Activated T-helper 1 cell treated with anti-CD3 and anti-CD28 coated beads, Interleukin-12 subunit alpha, Interleukin-12 subunit beta, Interleukin-2, Interleukin-4 antibody, amounts not matched to agents 30 ng/mL and 10 ng/mL and 1 ng/mL, durations not matched to agents 14 hours and 24 hours and 36 hours (primary cell): ENCODE results near the gene ERGIC1. TPM values are rescaled to one million over a fixed set of nuclear protein-coding genes. Genes with fewer than 3 reads are reported as not detected.

Source experiments
- DNase-seq: peaks from one replicate; pipeline ENCODE4 v3.0.0; 2021; ENCODE audit warnings: low spot score
- H3K27ac Mint-ChIP-seq: one replicate; pipeline ENCODE4 v1.8.0; 2021; ENCODE audit warnings: mild to moderate bottlenecking, mixed read lengths
- H3K27me3 Mint-ChIP-seq: one replicate; pipeline ENCODE4 v1.8.0; 2022; ENCODE audit warnings: mild to moderate bottlenecking, moderate library complexity, mixed read lengths; ENCODE audit not compliant: insufficient read depth
- H3K36me3 Mint-ChIP-seq: one replicate; pipeline ENCODE4 v1.8.0; 2021; ENCODE audit warnings: low read depth, mixed read lengths
- H3K4me1 Mint-ChIP-seq: one replicate; pipeline ENCODE4 v1.8.0; 2021; ENCODE audit warnings: low read depth, mixed read lengths
- H3K4me3 Mint-ChIP-seq: one replicate; pipeline ENCODE4 v1.8.0; 2021; ENCODE audit warnings: mild to moderate bottlenecking, moderate library complexity, mixed read lengths
- H3K9me3 Mint-ChIP-seq: one replicate; pipeline ENCODE4 v1.8.0; 2021; ENCODE audit warnings: mixed read lengths
- intact Hi-C: fragments of 100-400 bp; cut with micrococcal nuclease; formaldehyde crosslinking; loops from one replicate; pipeline ENCODE4 v1.15.1; 2024
- total RNA-seq: library from RNA; stranded (reverse); gene quantifications from 2 replicates; pipeline ENCODE4 v1.2.3, GENCODE V29; 2022

Gene ERGIC1
- total RNA-seq, 1 donor from 2014 or later, result 47.4 TPM

GRCh38 chr5:172881691-172882370, 47.8 kb downstream of the ERGIC1 start:
- H3K36me3 Mint-ChIP-seq, result peaks cover 2% of the 10 kb centered on the region
- no peak overlapping the region for H3K4me3 Mint-ChIP-seq
- H3K4me1 Mint-ChIP-seq, result peaks cover 7% of the 10 kb centered on the region
- DNase-seq, result no peak
- intact Hi-C loops, result no loop called here
- H3K27me3 Mint-ChIP-seq, result no peaks in the 10 kb centered on the region
- no peaks in the 10 kb centered on the region for H3K9me3 Mint-ChIP-seq
- H3K27ac Mint-ChIP-seq, result no peak overlapping the region

GRCh38 chr5:172883066-172883465, 49.0 kb downstream of the ERGIC1 start:
- no peak for DNase-seq
- Mint-ChIP-seq H3K36me3 (peaks cover 2% of the 10 kb centered on the region), H3K4me3 (no peak overlapping the region), H3K4me1 (peaks cover 7% of the 10 kb centered on the region), H3K9me3 (no peaks in the 10 kb centered on the region), H3K27me3 (no peaks in the 10 kb centered on the region), H3K27ac (no peak overlapping the region)
- intact Hi-C loops, result no loop called here

- H3K36me3 Mint-ChIP-seq, result peaks cover 4% of the 10 kb centered on the region
- intact Hi-C loops, result no loop called here
- H3K4me1 Mint-ChIP-seq, result peaks cover 7% of the 10 kb centered on the region
- H3K4me3 Mint-ChIP-seq, result no peak overlapping the region
- H3K27me3 Mint-ChIP-seq, result no peaks in the 10 kb centered on the region
- H3K27ac Mint-ChIP-seq, result no peak overlapping the region
- DNase-seq, result no peak
- no peaks in the 10 kb centered on the region for H3K9me3 Mint-ChIP-seq
These were observed 51.7 kb downstream of the ERGIC1 start for GRCh38 chr5:172885597-172886340.

DNA sequence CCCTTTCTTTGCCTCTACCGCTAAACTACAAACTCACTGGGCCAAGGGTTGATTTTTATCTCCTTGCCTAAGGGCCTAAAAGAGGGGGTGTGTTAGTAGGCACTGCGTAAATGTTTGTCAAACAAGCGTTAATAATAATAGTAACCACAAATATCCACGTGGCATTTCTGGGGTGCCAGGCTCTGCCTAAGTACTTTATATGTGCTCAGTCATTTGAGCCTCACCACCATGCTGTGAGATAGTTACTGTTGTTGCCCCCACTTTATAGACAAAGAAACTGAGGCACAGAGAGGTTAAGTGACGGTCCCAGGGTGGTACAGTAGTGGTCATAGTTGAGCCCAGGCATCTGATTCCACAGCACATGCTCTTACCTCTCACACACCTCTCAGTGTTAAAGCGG, 52.4 kb downstream of the ERGIC1 start:
- Mint-ChIP-seq H3K27ac (no peak overlapping the region), H3K9me3 (no peaks in the 10 kb centered on the region), H3K4me3 (no peak overlapping the region), H3K27me3 (no peaks in the 10 kb centered on the region), H3K36me3 (peaks cover 4% of the 10 kb centered on the region), H3K4me1 (peaks cover 7% of the 10 kb centered on the region)
- intact Hi-C loops, result no loop called here
- no peak for DNase-seq

- Mint-ChIP-seq H3K4me3 (no peak overlapping the region), H3K4me1 (peaks cover 1% of the 10 kb centered on the region), H3K36me3 (peaks cover 2% of the 10 kb centered on the region), H3K9me3 (no peaks in the 10 kb centered on the region), H3K27ac (no peak overlapping the region), H3K27me3 (no peaks in the 10 kb centered on the region)
- intact Hi-C loops, result no loop called here
- DNase-seq, result no peak
These were observed 53.0 kb downstream of the ERGIC1 start for GRCh38 chr5:172886974-172887501.

- H3K4me3 Mint-ChIP-seq, result no peak overlapping the region
- no peak for DNase-seq
- intact Hi-C loops, result no loop called here
- H3K4me1 Mint-ChIP-seq, result no peaks in the 10 kb centered on the region
- no peaks in the 10 kb centered on the region for H3K9me3 Mint-ChIP-seq
- no peak overlapping the region for H3K27ac Mint-ChIP-seq
- peaks cover 2% of the 10 kb centered on the region for H3K36me3 Mint-ChIP-seq
- H3K27me3 Mint-ChIP-seq, result no peaks in the 10 kb centered on the region
These were observed 53.6 kb downstream of the ERGIC1 start for GRCh38 chr5:172887692-172888091.

GRCh38 chr5:172890659-172891058, 56.6 kb downstream of the ERGIC1 start:
- no peak for DNase-seq
- peaks cover 2% of the 10 kb centered on the region for H3K36me3 Mint-ChIP-seq
- H3K4me1 Mint-ChIP-seq, result no peaks in the 10 kb centered on the region
- intact Hi-C loops, result no loop called here
- H3K9me3 Mint-ChIP-seq, result no peaks in the 10 kb centered on the region
- no peaks in the 10 kb centered on the region for H3K27me3 Mint-ChIP-seq
- no peak overlapping the region for H3K27ac Mint-ChIP-seq
- H3K4me3 Mint-ChIP-seq, result no peak overlapping the region

DNA sequence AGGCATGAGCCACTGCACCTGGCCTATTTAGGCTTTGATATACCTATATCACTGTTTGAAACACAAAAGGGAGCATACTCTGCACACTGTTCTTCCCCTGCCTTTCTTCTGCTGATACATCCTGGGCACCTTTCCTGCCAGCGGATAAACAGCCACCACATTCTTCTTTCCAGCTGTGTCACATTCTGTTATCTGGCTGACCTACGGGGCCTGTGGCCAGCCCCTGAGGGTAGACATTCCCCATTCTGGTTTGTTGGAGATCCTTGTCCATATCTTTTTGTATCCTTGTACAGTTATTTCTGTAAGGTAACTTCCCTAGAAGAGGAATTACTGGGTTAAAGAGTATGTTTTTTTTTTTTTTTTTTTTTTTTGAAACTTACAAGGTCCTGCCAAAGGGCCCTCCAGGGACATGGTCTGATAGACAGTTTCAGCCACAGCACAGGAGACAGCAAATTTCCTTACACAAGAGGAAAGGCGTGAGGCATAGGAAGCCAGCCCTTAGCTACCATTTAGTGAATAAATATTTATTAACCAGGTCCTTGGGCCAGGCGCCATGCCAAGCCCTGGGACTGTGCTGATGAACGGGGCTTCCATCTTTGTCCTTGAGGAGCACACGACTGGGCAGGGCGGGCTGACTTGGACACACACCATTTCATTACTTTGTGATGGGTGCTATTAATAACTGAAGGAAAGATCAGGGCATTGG, 57.8 kb downstream of the ERGIC1 start:
- Mint-ChIP-seq H3K27ac (no peak overlapping the region), H3K4me3 (no peak overlapping the region), H3K9me3 (no peaks in the 10 kb centered on the region), H3K27me3 (no peaks in the 10 kb centered on the region), H3K4me1 (peaks cover 1% of the 10 kb centered on the region), H3K36me3 (peaks cover 3% of the 10 kb centered on the region)
- intact Hi-C loops, result no loop called here
- no peak for DNase-seq

DNA sequence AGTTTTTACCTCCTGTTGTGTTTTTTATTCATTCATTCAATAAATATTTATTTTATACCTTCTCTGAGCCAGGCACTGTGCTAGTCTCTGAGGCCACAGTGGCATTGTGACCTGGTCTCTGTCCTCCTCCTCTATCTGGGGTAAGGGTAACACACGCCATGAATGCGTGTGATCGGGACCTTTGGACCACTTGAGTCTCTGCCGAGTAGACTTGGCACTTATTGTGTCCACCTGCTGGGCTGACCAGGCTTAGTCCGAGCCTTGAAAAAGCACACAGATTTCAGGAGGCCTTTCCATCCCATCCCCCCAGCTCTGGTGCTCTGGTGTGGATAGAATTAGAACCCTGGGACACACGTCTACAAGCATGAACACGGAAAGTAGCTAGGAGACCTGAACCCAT, 58.7 kb downstream of the ERGIC1 start:
- intact Hi-C loops, result no loop called here
- peaks cover 10% of the 10 kb centered on the region for H3K4me1 Mint-ChIP-seq
- H3K9me3 Mint-ChIP-seq, result no peaks in the 10 kb centered on the region
- H3K4me3 Mint-ChIP-seq, result no peak overlapping the region
- no peak overlapping the region for H3K27ac Mint-ChIP-seq
- peaks cover 6% of the 10 kb centered on the region for H3K36me3 Mint-ChIP-seq
- DNase-seq, result no peak
- H3K27me3 Mint-ChIP-seq, result no peaks in the 10 kb centered on the region

DNA sequence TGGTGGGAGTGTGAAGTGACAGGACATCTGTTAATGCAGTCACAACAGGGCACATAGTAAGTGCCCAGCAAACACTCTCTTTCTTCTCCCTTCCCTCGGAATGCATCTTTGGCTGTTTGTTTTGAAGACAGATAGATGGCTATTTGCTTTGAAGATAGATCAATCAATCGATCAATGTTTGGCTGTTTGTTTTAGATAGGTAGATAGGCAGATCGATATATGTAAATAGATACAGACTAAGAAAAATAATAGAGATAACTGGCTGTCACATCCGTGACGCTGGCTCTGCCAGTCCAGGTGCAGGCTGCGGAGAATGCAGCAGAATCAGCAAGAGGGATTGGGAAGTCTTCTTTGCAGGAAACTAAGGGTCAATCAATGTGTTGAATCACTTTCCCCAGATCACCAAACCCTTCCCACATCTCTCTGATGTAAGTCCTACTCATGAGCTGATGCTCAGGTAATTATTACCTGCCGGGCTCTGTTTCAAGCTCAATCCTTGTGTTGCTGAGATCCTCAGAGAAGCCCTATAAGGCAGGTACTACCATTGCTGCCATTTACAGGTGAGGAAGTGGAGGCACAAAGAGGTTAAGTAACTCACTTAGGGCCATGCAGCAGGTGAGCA, 60.8 kb downstream of the ERGIC1 start:
- no peak for DNase-seq
- peaks cover 13% of the 10 kb centered on the region for H3K4me1 Mint-ChIP-seq
- H3K27me3 Mint-ChIP-seq, result no peaks in the 10 kb centered on the region
- H3K27ac Mint-ChIP-seq, result no peak overlapping the region
- intact Hi-C loops, result no loop called here
- peaks cover 7% of the 10 kb centered on the region for H3K36me3 Mint-ChIP-seq
- no peak overlapping the region for H3K4me3 Mint-ChIP-seq
- no peaks in the 10 kb centered on the region for H3K9me3 Mint-ChIP-seq

GRCh38 chr5:172895549-172895948, 61.5 kb downstream of the ERGIC1 start:
- DNase-seq, result no peak
- Mint-ChIP-seq H3K9me3 (no peaks in the 10 kb centered on the region), H3K4me3 (no peak overlapping the region), H3K27ac (no peak overlapping the region), H3K4me1 (peaks cover 13% of the 10 kb centered on the region), H3K27me3 (no peaks in the 10 kb centered on the region), H3K36me3 (peaks cover 7% of the 10 kb centered on the region)
- intact Hi-C loops, result no loop called here

- Mint-ChIP-seq H3K4me3 (no peak overlapping the region), H3K9me3 (no peaks in the 10 kb centered on the region), H3K27ac (no peak overlapping the region), H3K36me3 (peaks cover 7% of the 10 kb centered on the region), H3K4me1 (peaks cover 13% of the 10 kb centered on the region), H3K27me3 (no peaks in the 10 kb centered on the region)
- DNase-seq, result no peak
- intact Hi-C loops, result no loop called here
These were observed 62.4 kb downstream of the ERGIC1 start for GRCh38 chr5:172896465-172896864.
